H1 (cell line): Measurements from ENCODE around the gene TSGA10IP. TPM values are rescaled to one million over a fixed set of nuclear protein-coding genes. Genes with fewer than 3 reads are reported as not detected.

Experiments used
- CTCF ChIA-PET: fragments of 300-600 bp; sonication (Branson Sonifier 250); formaldehyde crosslinking; loops from one replicate; lab custom pipeline; 2021; ENCODE audit not compliant: partially characterized antibody; lab: Charles Lee
- POLR2A ChIA-PET: fragments of 300-600 bp; sonication (Branson Sonifier 250); formaldehyde crosslinking; loops from one replicate; lab custom pipeline; 2021; ENCODE audit warnings: inconsistent platforms; ENCODE audit not compliant: partially characterized antibody; lab: Charles Lee
- DNase-seq, 2 experiments: peaks; one replicate each; pipeline versions ENCODE4 v3.0.0 to v3.0.0-alpha.2; 2010 to 2022; ENCODE audit warnings: low spot score in 2 of 2, low read depth in 1 of 2, mixed read lengths in 1 of 2
- FAIRE-seq: peaks from 2 replicates; lab custom pipeline; 2011; peaks lifted over from hg19 to GRCh38; lab: Jason Lieb, UNC
- H2AFZ ChIP-seq: 2 replicates; pipeline ENCODE4 v1.8.1; 2012; ENCODE audit warnings: low read length, inconsistent platforms
- H2AK5ac ChIP-seq: 2 replicates; pipeline ENCODE4 v1.6.1; 2013; ENCODE audit warnings: low read depth, low read length
- H2BK120ac ChIP-seq: replicated peaks from 2 replicates; pipeline ENCODE3; 2013; ENCODE audit warnings: low read depth, low read length, inconsistent platforms
- H2BK12ac ChIP-seq: 2 replicates; pipeline ENCODE4 v1.6.1; 2013; ENCODE audit warnings: low read depth, low read length
- H2BK15ac ChIP-seq: 2 replicates; pipeline ENCODE4 v1.6.1; 2013; ENCODE audit warnings: low read length
- H2BK20ac ChIP-seq: 2 replicates; pipeline ENCODE4 v1.6.1; 2013; ENCODE audit warnings: low read length
- H2BK5ac ChIP-seq: 2 replicates; pipeline ENCODE4 v1.6.1; 2013; ENCODE audit warnings: low read depth, low read length
- H3K14ac ChIP-seq: 2 replicates; pipeline ENCODE4 v1.6.1; 2013; ENCODE audit warnings: inconsistent platforms; ENCODE audit not compliant: insufficient read length
- H3K18ac ChIP-seq: 2 replicates; pipeline ENCODE4 v1.6.1; 2013; ENCODE audit warnings: low read length; ENCODE audit errors: extremely low read depth
- H3K23ac ChIP-seq: 2 replicates; pipeline ENCODE4 v1.6.1; 2013; ENCODE audit warnings: inconsistent platforms; ENCODE audit not compliant: insufficient read length
- H3K23me2 ChIP-seq: 2 replicates; pipeline ENCODE4 v1.6.1; 2013; ENCODE audit warnings: low read depth, low read length
- H3K27ac ChIP-seq: 2 replicates; pipeline ENCODE4 v1.6.1; 2011; ENCODE audit warnings: low read depth, low read length, inconsistent platforms
- H3K27me3 ChIP-seq, 4 experiments: replicated peaks in 1 of 4; 1 replicate in 1 of 4; 2 replicates in 3 of 4; pipeline versions ENCODE4 v1.6.1 to v1.8.1; 2011 to 2013; ENCODE audit warnings: low read length in 3 of 4, mild to moderate bottlenecking in 3 of 4, inconsistent platforms in 2 of 4, mixed read lengths in 2 of 4, moderate library complexity in 1 of 4; ENCODE audit not compliant: control insufficient read depth in 3 of 4, insufficient read depth in 3 of 4; ENCODE audit errors: extremely low read depth in 1 of 4
- H3K36me3 ChIP-seq, 4 experiments: 2 replicates each; pipeline versions ENCODE4 v1.6.1 to v1.8.1; 2011 to 2013; ENCODE audit warnings: mild to moderate bottlenecking in 4 of 4, low read length in 3 of 4, moderate library complexity in 2 of 4, control low read depth in 1 of 4, inconsistent platforms in 1 of 4; ENCODE audit not compliant: insufficient read depth in 4 of 4, control insufficient read depth in 2 of 4
- H3K4ac ChIP-seq: replicated peaks from 2 replicates; pipeline ENCODE3; 2013; ENCODE audit warnings: low read length, low read depth, mixed read lengths, inconsistent platforms; ENCODE audit not compliant: insufficient read length
- H3K4me1 ChIP-seq, 4 experiments: replicated peaks in 1 of 4; 1 replicate in 1 of 4; 2 replicates in 3 of 4; pipeline versions ENCODE4 v1.6.1 to v1.8.1; 2011 to 2013; ENCODE audit warnings: low read length in 3 of 4, inconsistent platforms in 2 of 4, mixed read lengths in 1 of 4; ENCODE audit not compliant: insufficient read depth in 4 of 4, control insufficient read depth in 3 of 4
- H3K4me2 ChIP-seq, 2 experiments: 2 replicates each; pipeline versions ENCODE4 v1.6.1 to v1.8.1; 2011 to 2013; ENCODE audit warnings: low read depth in 2 of 2, low read length in 2 of 2, control low read depth in 1 of 2, inconsistent platforms in 1 of 2, mild to moderate bottlenecking in 1 of 2; ENCODE audit not compliant: insufficient read depth in 1 of 2
- H3K4me3 ChIP-seq, 4 experiments: fragments of 200-600, 300-600 bp in 1 of 4; sonication (generic), shearing (Covaris generic), sonication (Bioruptor Twin) in 1 of 4; 2 replicates each; pipeline versions ENCODE4 v1.5.1 to v1.8.1; 2011 to 2016; ENCODE audit warnings: low read length in 4 of 4, low read depth in 3 of 4, control low read depth in 2 of 4, inconsistent platforms in 2 of 4, mild to moderate bottlenecking in 2 of 4, mixed read lengths in 1 of 4, moderate library complexity in 1 of 4; ENCODE audit not compliant: insufficient read depth in 2 of 4; ENCODE audit errors: extremely low read depth in 1 of 4
- H3K56ac ChIP-seq: replicated peaks from 2 replicates; pipeline ENCODE3; 2013; ENCODE audit warnings: low read depth, mild to moderate bottlenecking, mixed read lengths, low read length, inconsistent platforms; ENCODE audit not compliant: insufficient read length
- H3K79me1 ChIP-seq: 2 replicates; pipeline ENCODE4 v1.6.1; 2013; ENCODE audit warnings: low read depth, low read length, control low read depth
- H3K79me2 ChIP-seq, 2 experiments: 2 replicates each; pipeline versions ENCODE4 v1.6.1 to v1.8.1; 2012 to 2013; ENCODE audit warnings: low read length in 2 of 2, mild to moderate bottlenecking in 2 of 2, inconsistent platforms in 1 of 2; ENCODE audit not compliant: insufficient read depth in 2 of 2, control insufficient read depth in 1 of 2
- H3K9ac ChIP-seq, 4 experiments: replicated peaks in 1 of 4; 1 replicate in 1 of 4; 2 replicates in 3 of 4; pipeline versions ENCODE4 v1.6.1 to v1.8.1; 2011 to 2013; ENCODE audit warnings: low read depth in 3 of 4, low read length in 3 of 4, control low read depth in 2 of 4, mild to moderate bottlenecking in 2 of 4, moderate library complexity in 2 of 4, inconsistent platforms in 1 of 4; ENCODE audit errors: extremely low read depth in 1 of 4
- H3K9me3 ChIP-seq, 2 experiments: 2 replicates each; pipeline versions ENCODE4 v1.6.1 to v1.8.1; 2012 to 2013; ENCODE audit warnings: mild to moderate bottlenecking in 2 of 2, moderate library complexity in 2 of 2, control low read depth in 1 of 2, inconsistent platforms in 1 of 2, low read depth in 1 of 2, low read length in 1 of 2, mixed read lengths in 1 of 2; ENCODE audit not compliant: insufficient read depth in 2 of 2
- H4K20me1 ChIP-seq, 2 experiments: replicated peaks in 1 of 2; 2 replicates each; pipeline versions ENCODE3 to v1.8.1; 2011 to 2013; ENCODE audit warnings: inconsistent platforms in 2 of 2, low read length in 2 of 2, mild to moderate bottlenecking in 1 of 2; ENCODE audit not compliant: insufficient read depth in 2 of 2, control insufficient read depth in 1 of 2
- H4K5ac ChIP-seq: 2 replicates; pipeline ENCODE4 v1.6.1; 2013; ENCODE audit warnings: low read length, low read depth, mixed read lengths, inconsistent platforms; ENCODE audit not compliant: insufficient read length
- H4K8ac ChIP-seq: 2 replicates; pipeline ENCODE4 v1.8.0; 2013; ENCODE audit warnings: mild to moderate bottlenecking, moderate library complexity, low read length, inconsistent platforms; ENCODE audit not compliant: insufficient read depth; ENCODE audit errors: extremely low read depth
- H4K91ac ChIP-seq: replicated peaks from 2 replicates; pipeline ENCODE3; 2013; ENCODE audit warnings: low read length, mixed read lengths, inconsistent platforms; ENCODE audit not compliant: insufficient read length
- ASH2L ChIP-seq: fragments of 200-600, 300-600 bp; sonication (generic); IDR thresholded peaks from one replicate; pipeline ENCODE4 v1.7.1; 2017; ENCODE audit warnings: low read length
- ATF3 ChIP-seq: IDR thresholded peaks from 2 replicates; pipeline ENCODE4 v1.6.1; 2011; ENCODE audit warnings: low read depth, mild to moderate bottlenecking, low read length; ENCODE audit not compliant: insufficient read depth
- BCL11A ChIP-seq, 2 experiments: IDR thresholded peaks; one replicate each; pipeline ENCODE4 v1.6.1; 2011; ENCODE audit warnings: low read depth in 2 of 2, low read length in 2 of 2, mild to moderate bottlenecking in 2 of 2
- EP300 ChIP-seq, 2 experiments: IDR thresholded peaks; 1 replicate in 1 of 2; 2 replicates in 1 of 2; pipeline ENCODE4 v1.6.1; 2011 to 2012; ENCODE audit warnings: low read depth in 2 of 2, low read length in 2 of 2, mild to moderate bottlenecking in 2 of 2, borderline replicate concordance in 1 of 2, inconsistent platforms in 1 of 2, moderate library complexity in 1 of 2
- JUN ChIP-seq: IDR thresholded peaks from 2 replicates; pipeline ENCODE4 v1.6.1; 2011; ENCODE audit warnings: low read depth, mild to moderate bottlenecking, improper control_type of control experiment, low read length
- NANOG ChIP-seq: IDR thresholded peaks from 2 replicates; pipeline ENCODE4 v1.6.1; 2011; ENCODE audit warnings: low read length, low read depth, mild to moderate bottlenecking, inconsistent platforms; ENCODE audit not compliant: insufficient read depth, poor library complexity, severe bottlenecking
- RBBP5 ChIP-seq: IDR thresholded peaks from 2 replicates; pipeline ENCODE4 v1.7.1; 2012; ENCODE audit warnings: low read depth, mild to moderate bottlenecking, inconsistent platforms, low read length, moderate library complexity, borderline replicate concordance
- SP1 ChIP-seq: IDR thresholded peaks from 2 replicates; pipeline ENCODE4 v1.6.1; 2011; ENCODE audit warnings: low read depth, low read length
- SP4 ChIP-seq: IDR thresholded peaks from 2 replicates; pipeline ENCODE4 v1.6.1; 2012; ENCODE audit warnings: low read length, inconsistent platforms
- TAF1 ChIP-seq: IDR thresholded peaks from 2 replicates; pipeline ENCODE4 v1.6.1; 2011; ENCODE audit warnings: mild to moderate bottlenecking, low read depth, low read length
- WGBS, 2 experiments: shearing (Covaris generic) in 1 of 2; methylation state at CpG; one replicate each; pipeline versions ENCODE4 v1.1.6 to v1.1.7; 2013 to 2015; ENCODE audit warnings: low lambda C conversion rate in 2 of 2, mixed read lengths in 2 of 2, inconsistent platforms in 1 of 2, low coverage in 1 of 2, missing lambda C conversion rate in 1 of 2; ENCODE audit not compliant: insufficient replicate concordance in 2 of 2, insufficient coverage in 1 of 2, insufficient read length in 1 of 2; ENCODE audit errors: extremely low coverage in 1 of 2, missing lambda C conversion rate in 1 of 2; 5-methylcytosine and 5-hydroxymethylcytosine counted together
- polyA plus RNA-seq, 7 experiments: library from polyadenylated mRNA; depleted of rRNA in 3 of 7; stranded (reverse) in 5 of 7; unstranded in 2 of 7; fragments of >200 nt in 5 of 7; fragments of 200-250 nt in 2 of 7; gene quantifications; 1 replicate in 5 of 7; 2 replicates in 1 of 7; 4 replicates in 1 of 7; pipeline versions ENCODE4 v1.2.1 to v1.2.3, GENCODE V29; 2011 to 2013; ENCODE audit warnings: missing spikeins in 2 of 7, mixed read lengths in 2 of 7
- total RNA-seq: library from RNA; stranded (reverse); fragmentation: NEBNext Ultra II Directional; extraction: Animal tissue kit (Norgen Biotek cat#: 25700); gene quantifications from 2 replicates; pipeline ENCODE4 v1.2.1, GENCODE V29; 2021

Gene TSGA10IP
- total and polyA plus RNA-seq, 2 of the 8 experiments (the other 6 are each of a cell fraction or from before 2014, with no cell fraction given) = 1.9 to 6.0 TPM

GRCh38 chr11:65927904-65928397 is 17.3 kb upstream of the TSGA10IP start:
- Histone ChIP-seq H3K79me1 (no peaks in the 10 kb centered on the region), H2BK12ac (no peak overlapping the region; the same call in 1 of the 2 replicates), H3K4me3 (no peak overlapping the region), H4K91ac (no peak overlapping the region), H3K27ac (peak overlapping the region; percentile 41; the same call in 1 of the 2 replicates), H3K9me3 (no peaks in the 10 kb centered on the region), H4K8ac (peak overlapping the region; percentile 84; the same call in 1 of the 2 replicates), H3K27me3 (no peaks in the 10 kb centered on the region), H3K4me2 (0 out of 4 replicates have a peak overlapping the region, but pooled peaks have one; percentile 10 to 46), H2BK120ac (no peak overlapping the region), H3K18ac (no peak overlapping the region; the same call in 1 of the 2 replicates), H3K14ac (no peak overlapping the region), H2AFZ (no peak overlapping the region), H4K20me1 (no peaks in the 10 kb centered on the region), H4K5ac (no peak overlapping the region), H3K23ac (no peak overlapping the region), H2BK20ac (no peak overlapping the region), H2BK15ac (no peak overlapping the region), H2AK5ac (no peak overlapping the region), H3K79me2 (no peaks in the 10 kb centered on the region), H3K36me3 (peaks cover 0 to under 1% (median under 1%) of the 10 kb centered on the region in 4 experiments; a peak in 3 of 8 replicates), H3K23me2 (no peaks in the 10 kb centered on the region), H3K9ac (peak overlapping the region in 2 of 4 experiments; percentile 4 to 16; a peak in 2 of 7 replicates), H3K4ac (no peak overlapping the region), H2BK5ac (no peak overlapping the region), H3K4me1 (peaks cover 0 to 8% (median 5%) of the 10 kb centered on the region in 4 experiments; a peak in 5 of 7 replicates), H3K56ac (no peak overlapping the region)
- CTCF ChIA-PET = interaction anchor here (0.8 to 1.5 kb wide), 4 partner anchors 11 to 41 kb away, joined by 3 to 5 read pairs (median 3); no protein-coding TSS in a partner anchor
- TF ChIP-seq TAF1 (0 out of 2 replicates have a peak, but pooled peaks have one; percentile 25), BCL11A (IDR thresholded peaks at IDR 0.05; ENCODE audit: low read depth in 2 of 2, low read length in 2 of 2) (no peak), EP300 (IDR thresholded peaks at IDR 0.05; ENCODE audit: borderline replicate concordance in 1 of 2, low read depth in 2 of 2, low read length in 2 of 2) (no peak), NANOG (no peak), JUN (no peak), ATF3 (no peak), ASH2L (peak; percentile 92), SP4 (no peak), SP1 (0 out of 2 replicates have a peak, but pooled peaks have one; percentile 21), RBBP5 (peak; percentile 40; the same call in 1 of the 2 replicates)
- whole genome bisulfite sequencing, 2 experiments = 86% methylated on average over 7 of the region's 9 CpGs; no CpG with 5 or more reads in 1 of the 2 experiments
- DNase-seq (no peak), FAIRE-seq (no peak)
- POLR2A ChIA-PET = interaction anchor here (0.6 to 2.1 kb wide), 6 partner anchors 10 to 173 kb away, joined by 3 to 10 read pairs (median 3); partner anchors contain the start of gene MUS81
